ENCODE measurements around the gene TREX2. TPM values are rescaled to one million over a fixed set of nuclear protein-coding genes. Genes with fewer than 3 reads are reported as not detected.

TREX2 gene
- polyA plus RNA-seq, 1 donor (not counting 4 experiments of a cell fraction or from before 2014, with no cell fraction given), result 0.31 TPM

- Histone ChIP-seq H3K27ac (ENCODE audit: control insufficient read depth, insufficient read depth, low read length) (peak overlapping the region; percentile 20), H3K27me3 (ENCODE audit: control insufficient read depth, extremely low read depth, insufficient read depth, low read length) (no peaks in the 10 kb centered on the region), H3K36me3 (ENCODE audit: control insufficient read depth in 2 of 2, extremely low read depth in 1 of 2, insufficient read depth in 2 of 2, low read length in 2 of 2) (no peaks in the 10 kb centered on the region), H2AFZ (ENCODE audit: control insufficient read depth, low read length) (peak overlapping the region; percentile 65), H4K20me1 (ENCODE audit: control insufficient read depth, extremely low read depth, insufficient read depth, low read length) (no peaks in the 10 kb centered on the region), H3K4me2 (ENCODE audit: control insufficient read depth, extremely low read depth, insufficient read depth, low read depth, low read length) (peak overlapping the region; percentile 78), H3K79me2 (ENCODE audit: control insufficient read depth, insufficient read depth, low read length) (peaks cover 4% of the 10 kb centered on the region), H3K9me3 (ENCODE audit: control insufficient read depth, low read depth, low read length) (no peaks in the 10 kb centered on the region), H3K4me3 (ENCODE audit: control insufficient read depth in 2 of 3, extremely low read depth in 1 of 3, insufficient read depth in 2 of 3, low read depth in 1 of 3, low read length in 3 of 3) (peak overlapping the region; percentile 51 to 78 (median 70)), H3K9me1 (ENCODE audit: control insufficient read depth, extremely low read depth, insufficient read depth, low read length) (no peaks in the 10 kb centered on the region), H3K4me1 (ENCODE audit: control insufficient read depth, extremely low read depth, insufficient read depth, low read length) (peaks cover 3% of the 10 kb centered on the region), H3K9ac (ENCODE audit: control insufficient read depth, extremely low read depth, insufficient read depth, low read length) (peak overlapping the region; percentile 67)
- TF ChIP-seq, protein P1, sequence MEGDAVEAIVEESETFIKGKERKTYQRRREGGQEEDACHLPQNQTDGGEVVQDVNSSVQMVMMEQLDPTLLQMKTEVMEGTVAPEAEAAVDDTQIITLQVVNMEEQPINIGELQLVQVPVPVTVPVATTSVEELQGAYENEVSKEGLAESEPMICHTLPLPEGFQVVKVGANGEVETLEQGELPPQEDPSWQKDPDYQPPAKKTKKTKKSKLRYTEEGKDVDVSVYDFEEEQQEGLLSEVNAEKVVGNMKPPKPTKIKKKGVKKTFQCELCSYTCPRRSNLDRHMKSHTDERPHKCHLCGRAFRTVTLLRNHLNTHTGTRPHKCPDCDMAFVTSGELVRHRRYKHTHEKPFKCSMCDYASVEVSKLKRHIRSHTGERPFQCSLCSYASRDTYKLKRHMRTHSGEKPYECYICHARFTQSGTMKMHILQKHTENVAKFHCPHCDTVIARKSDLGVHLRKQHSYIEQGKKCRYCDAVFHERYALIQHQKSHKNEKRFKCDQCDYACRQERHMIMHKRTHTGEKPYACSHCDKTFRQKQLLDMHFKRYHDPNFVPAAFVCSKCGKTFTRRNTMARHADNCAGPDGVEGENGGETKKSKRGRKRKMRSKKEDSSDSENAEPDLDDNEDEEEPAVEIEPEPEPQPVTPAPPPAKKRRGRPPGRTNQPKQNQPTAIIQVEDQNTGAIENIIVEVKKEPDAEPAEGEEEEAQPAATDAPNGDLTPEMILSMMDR (optimal IDR thresholded peaks at IDR 0.05 in 1 of 3, IDR thresholded peaks at IDR 0.05 in 1 of 3, conservative IDR thresholded peaks at IDR 0.05 in 1 of 3; ENCODE audit: extremely low read depth in 1 of 3, insufficient read depth in 2 of 3, low read length in 3 of 3), result peak in 2 of 3 experiments; percentile 9 to 33
- no peak for TF ChIP-seq EZH2 (IDR thresholded peaks at IDR 0.05; ENCODE audit: low read length)
- FAIRE-seq (no peak), DNase-seq (ENCODE audit: low read depth, low spot score) (no peak)
- dilution Hi-C loops (cut with MboI; ENCODE audit: extremely low pct_ligation_motif_present, low sequenced_read_pairs), result no loop called here
These were observed 24.1 kb upstream of the TREX2 start for GRCh38 chrX:153469811-153470410.

- no peak for FAIRE-seq
- no peaks in the 10 kb centered on the region for H3K36me3 ChIP-seq (ENCODE audit: control insufficient read depth in 2 of 2, extremely low read depth in 1 of 2, insufficient read depth in 2 of 2, low read length in 2 of 2)
- H3K4me3 ChIP-seq (ENCODE audit: control insufficient read depth in 2 of 3, extremely low read depth in 1 of 3, insufficient read depth in 2 of 3, low read depth in 1 of 3, low read length in 3 of 3), result no peak overlapping the region
- no peak for DNase-seq (ENCODE audit: low read depth, low spot score)
- H3K79me2 ChIP-seq (ENCODE audit: control insufficient read depth, insufficient read depth, low read length), result peaks cover 4% of the 10 kb centered on the region
- no peak overlapping the region for H2AFZ ChIP-seq (ENCODE audit: control insufficient read depth, low read length)
- H3K27ac ChIP-seq (ENCODE audit: control insufficient read depth, insufficient read depth, low read length), result no peak overlapping the region
- no peaks in the 10 kb centered on the region for H4K20me1 ChIP-seq (ENCODE audit: control insufficient read depth, extremely low read depth, insufficient read depth, low read length)
- H3K27me3 ChIP-seq (ENCODE audit: control insufficient read depth, extremely low read depth, insufficient read depth, low read length), result no peaks in the 10 kb centered on the region
- no peak overlapping the region for H3K9ac ChIP-seq (ENCODE audit: control insufficient read depth, extremely low read depth, insufficient read depth, low read length)
- dilution Hi-C loops (cut with MboI; ENCODE audit: extremely low pct_ligation_motif_present, low sequenced_read_pairs), result no loop called here
- H3K4me1 ChIP-seq (ENCODE audit: control insufficient read depth, extremely low read depth, insufficient read depth, low read length), result peaks cover 3% of the 10 kb centered on the region
- H3K9me1 ChIP-seq (ENCODE audit: control insufficient read depth, extremely low read depth, insufficient read depth, low read length), result no peaks in the 10 kb centered on the region
- H3K4me2 ChIP-seq (ENCODE audit: control insufficient read depth, extremely low read depth, insufficient read depth, low read depth, low read length), result no peak overlapping the region
- no peaks in the 10 kb centered on the region for H3K9me3 ChIP-seq (ENCODE audit: control insufficient read depth, low read depth, low read length)
- TF ChIP-seq, protein P1 (optimal IDR thresholded peaks at IDR 0.05 in 1 of 3, IDR thresholded peaks at IDR 0.05 in 1 of 3, conservative IDR thresholded peaks at IDR 0.05 in 1 of 3; ENCODE audit: extremely low read depth in 1 of 3, insufficient read depth in 2 of 3, low read length in 3 of 3), result no peak
- no peak for TF ChIP-seq EZH2 (IDR thresholded peaks at IDR 0.05; ENCODE audit: low read length)
These were observed 22.2 kb upstream of the TREX2 start for GRCh38 chrX:153468008-153468580.
